Measurements from ENCODE around the gene CCDC69.
A peak's percentile ranks its signal among the peaks of the same experiment; 100 is the strongest.

CCDC69 gene

GRCh38 chr5:151132963-151133362 is 90.9 kb downstream of the CCDC69 start:
- FAIRE-seq (peak; percentile 88), DNase-seq (ENCODE audit: insufficient read length) (no peak)
- TF ChIP-seq POLR2AphosphoS5 (IDR thresholded peaks at IDR 0.05; ENCODE audit: low read depth, low read length) (no peak), TAF1 (IDR thresholded peaks at IDR 0.05; ENCODE audit: borderline replicate concordance, low read depth, low read length) (no peak), POLR2A (IDR thresholded peaks at IDR 0.05; ENCODE audit: low read depth, low read length) (no peak)
